ENCODE results near the gene INO80D. TPM values are rescaled to one million over a fixed set of nuclear protein-coding genes. Genes with fewer than 3 reads are reported as not detected.

The INO80D gene
- total RNA-seq, 4 donors from 2014 or later: 20.8 to 102 (median 56.4) TPM

GRCh38 chr2:206011795-206012194, 74.2 kb downstream of the INO80D start:
- no peak for DNase-seq
- H3K4me3 ChIP-seq: no peak overlapping the region
- no peaks in the 10 kb centered on the region for H3K4me1 ChIP-seq
- H3K36me3 ChIP-seq: peaks cover 0 to 54% (median 0%) of the 10 kb centered on the region in 3 donors
- no peaks in the 10 kb centered on the region for H3K27me3 ChIP-seq
- no peaks in the 10 kb centered on the region for H3K9me3 ChIP-seq
- TF ChIP-seq CTCF (IDR thresholded peaks at IDR 0.05) (no peak), POLR2A (IDR thresholded peaks at IDR 0.05) (no peak)
- no peak overlapping the region for H3K27ac ChIP-seq

- TF ChIP-seq POLR2A (IDR thresholded peaks at IDR 0.05) (no peak), CTCF (IDR thresholded peaks at IDR 0.05) (no peak)
Measured at GRCh38 chr2:206011018-206011614, 74.9 kb downstream of the INO80D start.

GRCh38 chr2:206004004-206004693, 81.8 kb downstream of the INO80D start:
- H3K27ac ChIP-seq: no peak overlapping the region
- no peaks in the 10 kb centered on the region for H3K9me3 ChIP-seq
- no peak overlapping the region for H3K4me3 ChIP-seq
- no peaks in the 10 kb centered on the region for H3K27me3 ChIP-seq
- DNase-seq: peak in 2 of 3 donors; percentile 51
- TF ChIP-seq CTCF (IDR thresholded peaks at IDR 0.05) (peak in 4 of 6 experiments; percentile 21 to 64 (median 50)), POLR2A (IDR thresholded peaks at IDR 0.05) (no peak)
- H3K36me3 ChIP-seq: peaks cover 0 to 65% (median 0%) of the 10 kb centered on the region in 3 donors
- H3K4me1 ChIP-seq: no peaks in the 10 kb centered on the region

More at GRCh38 chr2:206011018-206011614, 74.9 kb downstream of the INO80D start:
- Histone ChIP-seq H3K36me3 (peaks cover 0 to 54% (median 0%) of the 10 kb centered on the region in 3 donors), H3K4me1 (no peaks in the 10 kb centered on the region), H3K9me3 (no peaks in the 10 kb centered on the region), H3K27me3 (no peaks in the 10 kb centered on the region), H3K27ac (no peak overlapping the region), H3K4me3 (no peak overlapping the region)
- DNase-seq: no peak

- Histone ChIP-seq H3K4me1 (no peaks in the 10 kb centered on the region), H3K27me3 (no peaks in the 10 kb centered on the region), H3K4me3 (no peak overlapping the region), H3K9me3 (no peaks in the 10 kb centered on the region), H3K27ac (no peak overlapping the region), H3K36me3 (peaks cover 0 to 50% (median 0%) of the 10 kb centered on the region in 3 donors)
- no peak for TF ChIP-seq POLR2A (IDR thresholded peaks at IDR 0.05)
- no peak for TF ChIP-seq CTCF (IDR thresholded peaks at IDR 0.05)
- DNase-seq: no peak
Measured at GRCh38 chr2:206002440-206002839, 83.5 kb downstream of the INO80D start.

- no peak for DNase-seq
- H3K27me3 ChIP-seq: no peaks in the 10 kb centered on the region
- peaks cover 0 to 44% (median 0%) of the 10 kb centered on the region in 3 donors for H3K36me3 ChIP-seq
- H3K4me3 ChIP-seq: no peak overlapping the region
- H3K4me1 ChIP-seq: no peaks in the 10 kb centered on the region
- TF ChIP-seq CTCF (IDR thresholded peaks at IDR 0.05) (no peak), POLR2A (IDR thresholded peaks at IDR 0.05) (no peak)
- H3K9me3 ChIP-seq: no peaks in the 10 kb centered on the region
- no peak overlapping the region for H3K27ac ChIP-seq
Measured at GRCh38 chr2:206001912-206002311, 84.1 kb downstream of the INO80D start.

All from Peyer's patch (tissue), 4 donors.